T-helper 1 cell treated with Interleukin-12 subunit alpha and Interleukin-12 subunit beta and Interleukin-4 antibody, amounts not matched to agents 30 μg/mL and 1 μg/mL, for 36 hours (primary cell): Measurements from ENCODE around the gene CHRDL1.

ENCODE experiments used
- H3K27ac Mint-ChIP-seq: one replicate; pipeline ENCODE4 v1.8.0; 2021; ENCODE audit warnings: mild to moderate bottlenecking, mixed read lengths
- H3K27me3 Mint-ChIP-seq: one replicate; pipeline ENCODE4 v1.8.0; 2021; ENCODE audit warnings: low read depth, mixed read lengths
- H3K36me3 Mint-ChIP-seq: one replicate; pipeline ENCODE4 v1.8.0; 2021; ENCODE audit warnings: low read depth, mixed read lengths
- H3K4me1 Mint-ChIP-seq: one replicate; pipeline ENCODE4 v1.8.0; 2021; ENCODE audit warnings: low read depth, mixed read lengths
- H3K4me3 Mint-ChIP-seq: one replicate; pipeline ENCODE4 v1.8.0; 2021; ENCODE audit warnings: mild to moderate bottlenecking, moderate library complexity, mixed read lengths
- H3K9me3 Mint-ChIP-seq: one replicate; pipeline ENCODE4 v1.8.0; 2021; ENCODE audit warnings: mixed read lengths

The CHRDL1 gene

GRCh38 chrX:110758781-110759422, 36.7 kb downstream of the CHRDL1 start:
- Mint-ChIP-seq H3K4me3 (no peak overlapping the region), H3K4me1 (no peaks in the 10 kb centered on the region), H3K9me3 (peaks cover 9% of the 10 kb centered on the region), H3K36me3 (no peaks in the 10 kb centered on the region), H3K27me3 (no peaks in the 10 kb centered on the region), H3K27ac (no peak overlapping the region)

- no peaks in the 10 kb centered on the region for H3K36me3 Mint-ChIP-seq
- H3K9me3 Mint-ChIP-seq = peaks cover 9% of the 10 kb centered on the region
- H3K27me3 Mint-ChIP-seq = no peaks in the 10 kb centered on the region
- no peaks in the 10 kb centered on the region for H3K4me1 Mint-ChIP-seq
- no peak overlapping the region for H3K4me3 Mint-ChIP-seq
- no peak overlapping the region for H3K27ac Mint-ChIP-seq
Measured at GRCh38 chrX:110755611-110756010, 40.0 kb downstream of the CHRDL1 start.

DNA sequence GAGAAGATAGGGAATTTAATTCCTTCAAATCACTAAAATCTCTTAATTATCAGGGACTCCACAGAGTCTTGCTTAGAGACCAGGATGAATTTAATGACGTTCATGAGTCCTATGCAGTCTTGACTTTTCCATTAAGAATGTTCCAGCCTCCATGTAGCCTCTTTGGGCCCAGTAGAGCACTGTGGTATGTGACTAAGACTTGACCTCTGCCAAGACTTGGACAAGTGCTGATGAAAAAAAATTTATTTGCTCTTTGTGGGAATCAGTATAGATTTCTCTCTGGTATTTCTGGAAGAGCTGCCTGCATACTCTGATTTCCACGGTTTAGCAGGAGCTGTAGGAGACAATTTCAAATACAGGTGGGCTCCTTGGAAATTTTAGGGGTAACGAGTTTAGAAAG, 40.6 kb downstream of the CHRDL1 start:
- Mint-ChIP-seq H3K27me3 (no peaks in the 10 kb centered on the region), H3K9me3 (peaks cover 9% of the 10 kb centered on the region), H3K4me3 (no peak overlapping the region), H3K36me3 (no peaks in the 10 kb centered on the region), H3K4me1 (no peaks in the 10 kb centered on the region), H3K27ac (no peak overlapping the region)

GRCh38 chrX:110750526-110751189, 45.0 kb downstream of the CHRDL1 start:
- no peaks in the 10 kb centered on the region for H3K4me1 Mint-ChIP-seq
- H3K36me3 Mint-ChIP-seq = no peaks in the 10 kb centered on the region
- no peak overlapping the region for H3K4me3 Mint-ChIP-seq
- no peaks in the 10 kb centered on the region for H3K27me3 Mint-ChIP-seq
- no peak overlapping the region for H3K27ac Mint-ChIP-seq
- no peaks in the 10 kb centered on the region for H3K9me3 Mint-ChIP-seq

- Mint-ChIP-seq H3K36me3 (no peaks in the 10 kb centered on the region), H3K4me1 (no peaks in the 10 kb centered on the region), H3K27ac (no peak overlapping the region), H3K4me3 (no peak overlapping the region), H3K9me3 (no peaks in the 10 kb centered on the region), H3K27me3 (no peaks in the 10 kb centered on the region)
Measured at GRCh38 chrX:110748256-110748806, 47.3 kb downstream of the CHRDL1 start.

GRCh38 chrX:110746014-110746413, 49.6 kb downstream of the CHRDL1 start:
- H3K27me3 Mint-ChIP-seq = no peaks in the 10 kb centered on the region
- no peaks in the 10 kb centered on the region for H3K36me3 Mint-ChIP-seq
- no peak overlapping the region for H3K27ac Mint-ChIP-seq
- no peaks in the 10 kb centered on the region for H3K9me3 Mint-ChIP-seq
- H3K4me1 Mint-ChIP-seq = no peaks in the 10 kb centered on the region
- no peak overlapping the region for H3K4me3 Mint-ChIP-seq

DNA sequence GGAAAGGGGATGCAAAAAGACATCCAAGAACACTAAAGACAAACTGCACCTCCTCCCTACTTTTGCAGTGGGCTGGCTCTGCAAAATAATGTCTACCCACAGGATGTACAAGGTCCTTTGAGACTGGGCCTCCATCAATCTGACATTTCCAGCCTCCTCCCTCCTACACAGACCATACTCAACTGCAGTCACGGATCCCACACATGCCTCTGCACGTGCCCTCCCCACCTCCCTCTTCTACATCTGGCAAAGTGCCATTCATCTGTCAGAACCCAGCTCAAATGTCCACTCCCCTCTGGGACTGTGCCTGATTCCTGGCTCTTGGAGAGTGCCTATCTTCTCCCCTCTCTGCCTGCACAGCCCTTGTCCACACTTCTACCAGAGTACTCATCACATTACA, 50.3 kb downstream of the CHRDL1 start:
- no peaks in the 10 kb centered on the region for H3K36me3 Mint-ChIP-seq
- no peaks in the 10 kb centered on the region for H3K9me3 Mint-ChIP-seq
- no peaks in the 10 kb centered on the region for H3K27me3 Mint-ChIP-seq
- no peaks in the 10 kb centered on the region for H3K4me1 Mint-ChIP-seq
- H3K4me3 Mint-ChIP-seq = no peak overlapping the region
- no peak overlapping the region for H3K27ac Mint-ChIP-seq

GRCh38 chrX:110743679-110744340, 51.8 kb downstream of the CHRDL1 start:
- Mint-ChIP-seq H3K4me3 (no peak overlapping the region), H3K27me3 (no peaks in the 10 kb centered on the region), H3K9me3 (no peaks in the 10 kb centered on the region), H3K27ac (no peak overlapping the region), H3K4me1 (no peaks in the 10 kb centered on the region), H3K36me3 (no peaks in the 10 kb centered on the region)

- Mint-ChIP-seq H3K27ac (no peak overlapping the region), H3K36me3 (no peaks in the 10 kb centered on the region), H3K4me1 (no peaks in the 10 kb centered on the region), H3K4me3 (no peak overlapping the region), H3K27me3 (no peaks in the 10 kb centered on the region), H3K9me3 (no peaks in the 10 kb centered on the region)
Measured at GRCh38 chrX:110741213-110741796, 54.3 kb downstream of the CHRDL1 start.

GRCh38 chrX:110734894-110735541, 60.6 kb downstream of the CHRDL1 start:
- H3K4me1 Mint-ChIP-seq = no peaks in the 10 kb centered on the region
- no peak overlapping the region for H3K4me3 Mint-ChIP-seq
- H3K27ac Mint-ChIP-seq = no peak overlapping the region
- no peaks in the 10 kb centered on the region for H3K27me3 Mint-ChIP-seq
- no peaks in the 10 kb centered on the region for H3K9me3 Mint-ChIP-seq
- H3K36me3 Mint-ChIP-seq = no peaks in the 10 kb centered on the region

DNA sequence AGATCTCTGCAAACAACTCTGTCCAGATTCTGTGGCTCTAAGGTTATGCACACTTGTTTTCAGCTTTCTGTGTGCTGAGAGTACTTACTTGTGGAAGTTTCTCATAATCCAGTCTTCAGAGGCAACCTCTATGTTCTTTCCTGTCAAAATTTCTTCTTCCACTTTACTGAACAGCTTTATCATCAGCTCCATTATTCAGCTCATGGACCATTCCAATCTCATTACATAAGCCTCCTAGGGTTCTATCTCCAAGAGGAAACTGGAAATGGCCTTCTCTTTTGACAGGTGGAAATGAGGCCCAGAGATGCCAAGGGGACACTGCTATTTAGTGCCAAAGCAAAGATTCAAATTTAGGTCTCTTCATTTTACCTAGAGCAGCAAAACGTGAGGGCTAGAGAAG, 61.3 kb downstream of the CHRDL1 start:
- H3K4me1 Mint-ChIP-seq = no peaks in the 10 kb centered on the region
- H3K27ac Mint-ChIP-seq = no peak overlapping the region
- H3K27me3 Mint-ChIP-seq = no peaks in the 10 kb centered on the region
- H3K36me3 Mint-ChIP-seq = no peaks in the 10 kb centered on the region
- no peak overlapping the region for H3K4me3 Mint-ChIP-seq
- H3K9me3 Mint-ChIP-seq = no peaks in the 10 kb centered on the region

GRCh38 chrX:110733166-110733565, 62.5 kb downstream of the CHRDL1 start:
- H3K4me3 Mint-ChIP-seq = no peak overlapping the region
- H3K27ac Mint-ChIP-seq = no peak overlapping the region
- no peaks in the 10 kb centered on the region for H3K36me3 Mint-ChIP-seq
- no peaks in the 10 kb centered on the region for H3K27me3 Mint-ChIP-seq
- no peaks in the 10 kb centered on the region for H3K4me1 Mint-ChIP-seq
- no peaks in the 10 kb centered on the region for H3K9me3 Mint-ChIP-seq

- no peaks in the 10 kb centered on the region for H3K9me3 Mint-ChIP-seq
- no peak overlapping the region for H3K27ac Mint-ChIP-seq
Measured at GRCh38 chrX:110732266-110732665, 63.4 kb downstream of the CHRDL1 start.

GRCh38 chrX:110723844-110724243, 71.8 kb downstream of the CHRDL1 start:
- Mint-ChIP-seq H3K4me1 (no peaks in the 10 kb centered on the region), H3K9me3 (no peaks in the 10 kb centered on the region), H3K27me3 (no peaks in the 10 kb centered on the region), H3K27ac (no peak overlapping the region), H3K36me3 (no peaks in the 10 kb centered on the region), H3K4me3 (no peak overlapping the region)

More at GRCh38 chrX:110732266-110732665, 63.4 kb downstream of the CHRDL1 start:
- Mint-ChIP-seq H3K36me3 (no peaks in the 10 kb centered on the region), H3K27me3 (no peaks in the 10 kb centered on the region), H3K4me3 (no peak overlapping the region), H3K4me1 (no peaks in the 10 kb centered on the region)
